Esophagus squamous epithelium (tissue), 4 donors: ENCODE results near the gene ITGB7.

ENCODE experiments used
- CTCF ChIP-seq, 6 experiments: fragments of 450-650 bp in 4 of 6; fragments of 200-600 bp in 2 of 6; sonication (generic) in 2 of 6; IDR thresholded peaks; one replicate each; pipeline ENCODE4 v1.5.1; 2016 to 2019; ENCODE audit warnings: antibody characterized with exemption in 6 of 6, mild to moderate bottlenecking in 4 of 6, moderate library complexity in 4 of 6
- POLR2A ChIP-seq, 4 donors: fragments of 450-650 bp; IDR thresholded peaks; one replicate each; pipeline ENCODE4 v1.6.1; 2017; ENCODE audit warnings: antibody characterized with exemption in 4 of 4, mild to moderate bottlenecking in 4 of 4, moderate library complexity in 3 of 4

- TF ChIP-seq CTCF (IDR thresholded peaks at IDR 0.05) (no peak), POLR2A (IDR thresholded peaks at IDR 0.05) (no peak)
Measured at GRCh38 chr12:53227341-53227740, 20.3 kb upstream of the ITGB7 start.
